Caki2 (cell line): Measurements from ENCODE around the gene PPP1R10. TPM values are rescaled to one million over a fixed set of nuclear protein-coding genes. Genes with fewer than 3 reads are reported as not detected.

Experiments
- DNase-seq: peaks from one replicate; pipeline ENCODE4 v3.0.0-alpha.2; 2015; ENCODE audit warnings: low read depth
- in situ Hi-C: cut with HindIII; loops from 2 replicates; pipeline ENCODE4 v1.10.0; 2016; ENCODE audit warnings: low sequenced_read_pairs, low pct_unique_long_range_greater_than_20kb, mixed read lengths
- total RNA-seq: library from RNA; depleted of rRNA; stranded (reverse); fragments of >200 nt; shearing (Covaris generic); gene quantifications from 2 replicates; pipeline ENCODE4 v1.2.3, GENCODE V29; 2014; ENCODE audit warnings: low replicate concordance

PPP1R10 gene
- total RNA-seq, 1 experiment from 2014 or later: 10.8 TPM

- peak; percentile 70 for DNase-seq
- in situ Hi-C loops: no loop called here
Observed at GRCh38 chr6:30626484-30627366, 9.7 kb upstream of the PPP1R10 start, which contains the start of gene ATAT1. TSS of gene ATAT1 (plus strand) at chr6:30626874.

GRCh38 chr6:30625511-30625910, 8.5 kb upstream of the PPP1R10 start:
- DNase-seq: no peak
- in situ Hi-C loops: no loop called here

- in situ Hi-C loops: no loop called here
Observed at GRCh38 chr6:30619561-30619960, 2.5 kb upstream of the PPP1R10 start.

GRCh38 chr6:30618270-30618797, 1.3 kb upstream of the PPP1R10 start:
- DNase-seq: no peak
- in situ Hi-C loops: no loop called here

More at GRCh38 chr6:30619561-30619960, 2.5 kb upstream of the PPP1R10 start:
- DNase-seq: no peak

- peak; percentile 98 for DNase-seq
- in situ Hi-C loops: no loop called here
Observed at GRCh38 chr6:30617565-30618269, 674 bp upstream of the PPP1R10 start, which contains the start of gene MRPS18B. TSS of gene MRPS18B (plus strand) at chr6:30617840. CDS start at chr6:30617866, 26 bp downstream.

GRCh38 chr6:30615958-30616810, 859 bp downstream of the PPP1R10 start:
- peak; percentile 62 for DNase-seq
- in situ Hi-C loops: no loop called here

- in situ Hi-C loops: no loop called here
- DNase-seq: no peak
Observed at GRCh38 chr6:30615219-30615957, 1.7 kb downstream of the PPP1R10 start.

GRCh38 chr6:30614843-30615218, 2.2 kb downstream of the PPP1R10 start:
- in situ Hi-C loops: no loop called here
- DNase-seq: peak; percentile 98

- in situ Hi-C loops: no loop called here
- no peak for DNase-seq
Observed at GRCh38 chr6:30614044-30614842, 2.8 kb downstream of the PPP1R10 start.

- in situ Hi-C loops: no loop called here
- no peak for DNase-seq
Observed at GRCh38 chr6:30613251-30614043, 3.6 kb downstream of the PPP1R10 start.

GRCh38 chr6:30612687-30613248, 4.3 kb downstream of the PPP1R10 start:
- in situ Hi-C loops: no loop called here
- peak; percentile 75 for DNase-seq

- in situ Hi-C loops: no loop called here
- no peak for DNase-seq
Observed at GRCh38 chr6:30612213-30612612, 4.8 kb downstream of the PPP1R10 start.

GRCh38 chr6:30611856-30612194, 5.2 kb downstream of the PPP1R10 start:
- no peak for DNase-seq
- in situ Hi-C loops: no loop called here

- no peak for DNase-seq
- in situ Hi-C loops: no loop called here
Observed at GRCh38 chr6:30611150-30611855, 5.7 kb downstream of the PPP1R10 start.

- in situ Hi-C loops: no loop called here
- DNase-seq: no peak
Observed at GRCh38 chr6:30610065-30610464, 7.0 kb downstream of the PPP1R10 start.
